ENCODE data around the gene RPL36AL.
"Not testable (repeated sequence)": the region's sequence is repeated elsewhere in the genome, so short reads cannot be mapped to it uniquely, and the experiment has no call there.

The RPL36AL gene

DNA sequence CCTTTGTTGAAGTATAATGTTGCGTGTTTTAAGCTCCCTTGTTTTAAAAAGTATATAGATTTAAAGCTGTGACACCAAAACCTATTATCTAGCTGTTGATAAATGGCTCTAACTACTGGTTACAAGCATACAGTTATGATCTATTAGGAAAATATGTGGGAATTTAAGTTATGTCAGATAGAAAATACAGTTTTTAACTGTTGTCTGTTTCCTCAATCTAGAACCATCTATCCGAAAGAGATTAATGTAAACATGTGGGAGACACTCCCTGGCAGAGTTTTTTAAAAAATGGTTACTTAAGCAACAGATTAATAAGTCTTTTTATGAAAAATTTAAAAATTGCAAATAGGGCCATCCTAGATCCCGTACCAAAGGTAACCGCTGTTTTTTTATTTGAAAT, 8.2 kb downstream of the RPL36AL start:
- Mint-ChIP-seq H3K36me3 (ENCODE audit: insufficient read depth) (peaks cover 12% of the 10 kb centered on the region), H3K27me3 (no peaks in the 10 kb centered on the region), H3K4me3 (no peak overlapping the region), H3K27ac (ENCODE audit: low read depth) (no peak overlapping the region), H3K9me3 (no peaks in the 10 kb centered on the region), H3K4me1 (peaks cover under 1% of the 10 kb centered on the region)
- ATAC-seq (replicated peaks; ENCODE audit: extremely low read depth, poor library complexity, severe bottlenecking) (no peak), DNase-seq (ENCODE audit: low spot score in 2 of 2) (no peak)

DNA sequence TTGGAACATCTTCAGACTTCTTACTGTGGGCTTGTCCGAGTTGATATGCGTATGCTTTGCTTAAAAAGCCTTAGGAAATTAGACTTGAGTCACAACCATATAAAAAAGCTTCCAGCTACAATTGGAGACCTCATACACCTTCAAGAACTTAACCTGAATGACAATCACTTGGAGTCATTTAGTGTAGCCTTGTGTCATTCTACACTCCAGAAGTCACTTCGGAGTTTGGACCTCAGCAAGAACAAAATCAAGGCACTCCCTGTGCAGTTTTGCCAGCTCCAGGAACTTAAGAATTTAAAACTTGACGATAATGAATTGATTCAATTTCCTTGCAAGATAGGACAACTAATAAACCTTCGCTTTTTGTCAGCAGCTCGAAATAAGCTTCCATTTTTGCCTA, 12.8 kb downstream of the RPL36AL start:
- Mint-ChIP-seq H3K4me3 (no peak overlapping the region), H3K4me1 (no peaks in the 10 kb centered on the region), H3K9me3 (no peaks in the 10 kb centered on the region), H3K36me3 (ENCODE audit: insufficient read depth) (peaks cover 16% of the 10 kb centered on the region), H3K27me3 (no peaks in the 10 kb centered on the region), H3K27ac (ENCODE audit: low read depth) (no peak overlapping the region)
- DNase-seq (ENCODE audit: low spot score in 2 of 2): no peak
- no peak for ATAC-seq (replicated peaks; ENCODE audit: extremely low read depth, poor library complexity, severe bottlenecking)

DNA sequence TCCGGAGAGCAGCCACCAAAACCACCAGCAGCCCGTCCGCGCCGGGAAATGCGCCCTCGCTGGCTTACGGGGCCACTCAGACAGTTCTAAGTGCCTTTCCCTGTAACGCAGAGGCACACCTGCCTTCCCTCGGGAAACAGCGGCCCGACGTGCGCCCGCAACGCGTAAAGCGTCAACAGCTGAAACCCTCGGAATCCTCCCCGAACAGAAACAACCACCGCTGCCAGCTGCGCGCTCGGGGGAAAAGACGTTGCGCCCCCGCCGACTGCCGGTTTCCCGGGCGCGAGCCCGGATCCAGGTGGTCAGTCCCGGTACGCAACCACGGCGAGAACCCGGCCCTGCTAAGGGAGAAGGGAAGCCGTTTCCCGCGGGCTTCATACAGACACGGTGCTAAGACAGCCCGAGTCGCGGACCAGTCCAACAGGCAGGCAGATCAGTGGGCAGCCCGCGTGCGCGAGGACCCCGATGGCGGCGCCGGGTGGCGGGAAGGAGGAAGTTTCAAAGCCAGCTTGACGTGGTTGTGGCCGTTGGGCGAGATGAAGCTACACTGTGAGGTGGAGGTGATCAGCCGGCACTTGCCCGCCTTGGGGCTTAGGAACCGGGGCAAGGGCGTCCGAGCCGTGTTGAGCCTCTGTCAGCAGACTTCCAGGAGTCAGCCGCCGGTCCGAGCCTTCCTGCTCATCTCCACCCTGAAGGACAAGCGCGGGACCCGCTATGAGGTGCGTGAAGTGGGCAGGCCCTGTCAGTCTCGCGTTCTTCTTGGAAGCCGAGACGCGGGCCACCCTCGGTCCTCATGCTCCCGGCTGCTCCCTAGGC, 21.7 kb downstream of the RPL36AL start, which contains the start of gene LRR1:
TSS of gene LRR1 (plus strand) at position 456 of the 816 bp plus-strand sequence. CDS start at position 537, 81 bp downstream.
- ATAC-seq (replicated peaks; ENCODE audit: extremely low read depth, poor library complexity, severe bottlenecking): peak; percentile 78
- peaks cover 15% of the 10 kb centered on the region for H3K4me1 Mint-ChIP-seq
- no peaks in the 10 kb centered on the region for H3K27me3 Mint-ChIP-seq
- H3K4me3 Mint-ChIP-seq: peak within 1 kb of the TSS; percentile 98
- peak; percentile 82 to 86 for DNase-seq (ENCODE audit: low spot score in 2 of 2)
- H3K9me3 Mint-ChIP-seq: no peaks in the 10 kb centered on the region
- H3K27ac Mint-ChIP-seq (ENCODE audit: low read depth): peak within 1 kb of the TSS; percentile 97
- peaks cover 17% of the 10 kb centered on the region for H3K36me3 Mint-ChIP-seq (ENCODE audit: insufficient read depth)

DNA sequence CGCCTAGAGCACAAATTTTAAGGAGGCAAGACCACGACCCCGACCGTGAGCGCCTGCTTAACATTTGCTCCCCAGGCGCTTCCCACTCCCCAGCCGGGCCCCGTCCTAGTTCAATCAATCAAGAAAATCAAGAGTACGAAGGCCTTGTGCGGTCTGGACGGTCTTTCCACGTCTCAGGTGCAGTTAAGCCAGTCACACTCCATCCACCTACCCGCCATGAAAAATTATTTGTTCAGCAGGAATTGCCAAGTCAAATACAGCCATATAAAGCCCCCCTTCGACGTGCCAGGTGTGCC, 22.3 kb downstream of the RPL36AL start:
- Mint-ChIP-seq H3K27ac (ENCODE audit: low read depth) (peak overlapping the region; percentile 97), H3K9me3 (no peaks in the 10 kb centered on the region), H3K4me1 (peaks cover 15% of the 10 kb centered on the region), H3K27me3 (no peaks in the 10 kb centered on the region), H3K4me3 (peak overlapping the region; percentile 98), H3K36me3 (ENCODE audit: insufficient read depth) (peaks cover 17% of the 10 kb centered on the region)
- ATAC-seq (replicated peaks; ENCODE audit: extremely low read depth, poor library complexity, severe bottlenecking) (no peak), DNase-seq (ENCODE audit: low spot score in 2 of 2) (no peak)

DNA sequence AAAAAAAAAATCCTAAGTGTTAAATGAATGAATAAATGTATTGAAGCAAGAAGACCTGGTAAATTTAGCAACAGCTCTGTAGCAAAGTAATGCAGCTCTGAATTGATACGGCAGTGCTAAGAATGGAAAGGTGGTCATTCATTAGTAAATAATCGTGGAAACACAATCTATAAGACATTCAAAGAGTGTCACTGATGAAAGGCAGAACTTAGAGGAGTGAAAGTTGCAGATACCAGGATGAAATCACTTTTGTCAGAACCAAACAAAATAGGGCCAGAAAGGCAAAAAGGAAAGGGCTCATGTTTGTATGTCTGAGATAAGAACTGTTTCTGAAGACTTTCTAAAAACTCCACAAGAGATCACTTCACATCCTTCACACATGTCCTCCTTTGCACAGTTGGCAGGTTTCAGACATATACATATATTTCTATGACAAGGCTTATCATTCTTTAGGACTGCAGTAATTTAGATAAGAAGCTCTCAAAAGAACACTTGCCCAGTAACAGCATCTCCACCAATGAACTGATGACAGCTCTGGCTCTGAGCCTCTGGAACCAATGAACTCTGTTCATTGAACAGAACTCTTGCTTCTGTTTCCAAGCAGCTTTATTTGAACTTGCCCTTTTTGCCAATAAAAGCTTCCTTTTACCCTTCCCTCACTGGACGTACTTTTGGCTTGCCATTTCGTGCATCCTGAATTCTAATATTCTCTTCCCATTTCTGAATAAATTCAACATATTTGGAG, 25.9 kb downstream of the RPL36AL start:
- DNase-seq (ENCODE audit: low spot score in 2 of 2) (no peak), ATAC-seq (replicated peaks; ENCODE audit: extremely low read depth, poor library complexity, severe bottlenecking) (no peak)
- no peak overlapping the region for H3K27ac Mint-ChIP-seq (ENCODE audit: low read depth)
- H3K4me1 Mint-ChIP-seq: peaks cover 8% of the 10 kb centered on the region
- no peaks in the 10 kb centered on the region for H3K9me3 Mint-ChIP-seq
- H3K36me3 Mint-ChIP-seq (ENCODE audit: insufficient read depth): peaks cover 7% of the 10 kb centered on the region
- no peaks in the 10 kb centered on the region for H3K27me3 Mint-ChIP-seq
- H3K4me3 Mint-ChIP-seq: no peak overlapping the region

DNA sequence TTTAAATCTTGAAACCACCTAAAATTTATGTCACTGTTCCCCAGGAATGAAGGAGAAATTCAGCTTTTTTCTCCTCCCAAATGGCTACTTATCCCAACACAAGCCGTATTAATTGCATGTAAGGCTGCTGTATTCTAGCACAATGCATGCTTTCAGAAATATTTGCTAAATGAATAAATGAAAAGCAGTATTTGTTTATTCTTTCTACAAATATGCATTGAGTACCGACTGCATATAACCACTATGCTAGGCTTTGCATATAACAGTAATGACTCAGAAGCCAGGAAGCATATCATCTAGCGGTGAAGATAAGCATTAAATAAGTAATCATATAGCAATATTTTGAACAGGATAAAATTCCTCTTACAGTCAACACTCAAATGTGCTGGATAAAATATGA, 27.4 kb downstream of the RPL36AL start:
- no peak overlapping the region for H3K27ac Mint-ChIP-seq (ENCODE audit: low read depth)
- H3K9me3 Mint-ChIP-seq: no peaks in the 10 kb centered on the region
- no peaks in the 10 kb centered on the region for H3K27me3 Mint-ChIP-seq
- peaks cover 2% of the 10 kb centered on the region for H3K4me1 Mint-ChIP-seq
- no peak overlapping the region for H3K4me3 Mint-ChIP-seq
- DNase-seq (ENCODE audit: low spot score in 2 of 2): no peak
- H3K36me3 Mint-ChIP-seq (ENCODE audit: insufficient read depth): peaks cover 4% of the 10 kb centered on the region
- no peak for ATAC-seq (replicated peaks; ENCODE audit: extremely low read depth, poor library complexity, severe bottlenecking)

DNA sequence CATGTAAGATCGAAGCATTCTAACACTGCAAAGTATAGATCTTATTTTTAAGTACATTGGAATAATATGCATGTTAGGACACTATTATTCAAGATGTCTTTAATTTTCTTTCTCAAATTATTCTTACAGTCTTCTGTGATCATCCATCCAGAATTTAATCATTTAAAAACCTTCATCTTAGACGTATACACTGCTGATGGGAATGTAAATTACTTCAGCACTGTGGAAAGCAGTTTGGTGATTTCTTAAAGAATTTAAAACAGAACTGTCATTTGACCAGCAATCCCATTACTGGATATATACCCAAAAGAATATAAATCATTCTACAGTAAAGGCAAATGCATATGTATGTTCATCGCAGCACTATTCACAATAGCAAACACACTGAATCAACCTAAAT, 31.0 kb downstream of the RPL36AL start:
- Mint-ChIP-seq H3K27me3 (no peaks in the 10 kb centered on the region), H3K36me3 (ENCODE audit: insufficient read depth) (peaks cover 27% of the 10 kb centered on the region), H3K9me3 (no peaks in the 10 kb centered on the region), H3K4me3 (no peak overlapping the region), H3K27ac (ENCODE audit: low read depth) (no peak overlapping the region), H3K4me1 (peaks cover 20% of the 10 kb centered on the region)
- DNase-seq (ENCODE audit: low spot score in 2 of 2) (no peak), ATAC-seq (replicated peaks; ENCODE audit: extremely low read depth, poor library complexity, severe bottlenecking) (no peak)

DNA sequence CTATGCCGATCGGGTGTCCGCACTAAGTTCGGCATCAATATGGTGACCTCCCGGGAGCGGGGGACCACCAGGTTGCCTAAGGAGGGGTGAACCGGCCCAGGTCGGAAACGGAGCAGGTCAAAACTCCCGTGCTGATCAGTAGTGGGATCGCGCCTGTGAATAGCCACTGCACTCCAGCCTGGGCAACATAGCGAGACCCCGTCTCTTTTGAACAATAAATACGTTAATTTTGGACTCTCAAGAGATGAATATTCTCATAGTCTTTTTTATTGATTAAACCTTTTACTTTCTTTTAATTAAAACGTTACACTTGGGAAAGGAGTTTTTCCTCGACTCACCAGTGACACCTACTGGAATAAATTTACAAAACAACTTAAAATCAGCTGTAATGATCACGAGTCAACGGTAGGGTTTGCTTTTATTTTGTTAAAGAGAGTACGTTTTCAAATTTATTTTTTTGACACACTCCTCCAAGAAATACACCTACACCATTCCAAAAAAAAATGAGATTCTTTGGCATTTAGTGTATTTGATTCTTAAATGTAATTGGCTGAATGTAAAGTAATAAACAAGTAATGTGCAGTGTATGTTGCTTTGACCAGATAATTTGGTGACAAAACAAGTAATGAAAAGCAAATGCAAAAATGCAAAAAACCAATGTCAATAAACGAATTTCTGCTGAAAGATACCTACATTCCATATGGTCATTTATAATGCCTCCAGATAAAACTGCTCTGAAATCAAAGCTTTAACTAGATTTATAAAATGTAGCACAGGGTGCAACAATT, 33.6 kb downstream of the RPL36AL start:
- peak overlapping the region; percentile 96 for H3K4me3 Mint-ChIP-seq
- DNase-seq (ENCODE audit: low spot score in 2 of 2) (peak; percentile 44 to 53), ATAC-seq (replicated peaks; ENCODE audit: extremely low read depth, poor library complexity, severe bottlenecking) (peak; percentile 34)
- H3K36me3 Mint-ChIP-seq (ENCODE audit: insufficient read depth): peaks cover 48% of the 10 kb centered on the region
- H3K9me3 Mint-ChIP-seq: no peaks in the 10 kb centered on the region
- H3K27ac Mint-ChIP-seq (ENCODE audit: low read depth): peak overlapping the region; percentile 100
- no peaks in the 10 kb centered on the region for H3K27me3 Mint-ChIP-seq
- H3K4me1 Mint-ChIP-seq: peaks cover 40% of the 10 kb centered on the region

DNA sequence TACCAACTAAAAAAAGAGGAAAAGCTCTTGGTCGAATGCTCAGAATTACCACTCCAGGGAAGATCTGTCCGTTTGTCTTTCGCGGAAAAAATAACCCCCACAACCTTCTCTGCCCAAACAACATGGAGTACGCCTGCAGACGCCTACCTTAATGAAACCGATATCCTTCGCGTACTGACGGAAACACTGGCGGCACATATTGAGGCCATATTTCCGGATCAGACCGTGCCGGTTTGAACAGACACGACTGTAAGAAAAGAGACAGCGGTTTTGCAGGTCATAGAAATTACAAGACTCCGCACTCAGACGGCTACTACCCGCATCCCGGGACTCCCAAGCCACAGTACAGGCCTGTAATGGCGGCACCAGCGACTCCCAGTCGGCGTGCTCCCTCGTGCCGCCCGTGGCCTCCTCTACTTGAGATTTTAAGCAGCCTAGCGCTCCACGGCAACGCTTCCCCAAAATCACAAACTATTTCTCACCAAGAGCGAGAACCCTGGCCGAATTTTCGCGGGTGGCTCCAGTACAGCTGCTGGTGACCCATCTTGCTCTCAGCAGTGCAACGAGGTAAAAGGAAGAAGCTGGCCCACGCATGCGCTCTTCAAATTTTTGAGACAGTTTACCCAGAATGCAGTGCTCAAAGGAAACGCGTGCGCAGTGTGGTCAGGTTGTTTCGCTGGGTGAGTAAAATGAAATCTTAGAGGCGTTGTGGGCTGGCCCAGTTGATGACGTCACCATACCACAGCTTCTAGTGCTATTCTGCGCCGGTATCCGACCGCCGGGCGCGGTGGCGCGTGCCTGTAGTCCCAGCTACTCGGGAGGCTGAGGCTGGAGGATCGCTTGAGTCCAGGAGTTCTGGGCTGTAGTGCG, 34.4 kb downstream of the RPL36AL start, which contains the start of gene RPS29:
TSS of gene RPS29 (minus strand) at position 578 of the 870 bp plus-strand sequence. CDS start at position 544, 34 bp downstream.
- peak within 1 kb of the TSS; percentile 100 for H3K27ac Mint-ChIP-seq (ENCODE audit: low read depth)
- H3K4me1 Mint-ChIP-seq: peaks cover 48% of the 10 kb centered on the region
- peaks cover 56% of the 10 kb centered on the region for H3K36me3 Mint-ChIP-seq (ENCODE audit: insufficient read depth)
- no peaks in the 10 kb centered on the region for H3K9me3 Mint-ChIP-seq
- DNase-seq (ENCODE audit: low spot score in 2 of 2) (peak; percentile 99 to 100), ATAC-seq (replicated peaks; ENCODE audit: extremely low read depth, poor library complexity, severe bottlenecking) (peak; percentile 84)
- no peaks in the 10 kb centered on the region for H3K27me3 Mint-ChIP-seq
- peak within 1 kb of the TSS; percentile 96 for H3K4me3 Mint-ChIP-seq

DNA sequence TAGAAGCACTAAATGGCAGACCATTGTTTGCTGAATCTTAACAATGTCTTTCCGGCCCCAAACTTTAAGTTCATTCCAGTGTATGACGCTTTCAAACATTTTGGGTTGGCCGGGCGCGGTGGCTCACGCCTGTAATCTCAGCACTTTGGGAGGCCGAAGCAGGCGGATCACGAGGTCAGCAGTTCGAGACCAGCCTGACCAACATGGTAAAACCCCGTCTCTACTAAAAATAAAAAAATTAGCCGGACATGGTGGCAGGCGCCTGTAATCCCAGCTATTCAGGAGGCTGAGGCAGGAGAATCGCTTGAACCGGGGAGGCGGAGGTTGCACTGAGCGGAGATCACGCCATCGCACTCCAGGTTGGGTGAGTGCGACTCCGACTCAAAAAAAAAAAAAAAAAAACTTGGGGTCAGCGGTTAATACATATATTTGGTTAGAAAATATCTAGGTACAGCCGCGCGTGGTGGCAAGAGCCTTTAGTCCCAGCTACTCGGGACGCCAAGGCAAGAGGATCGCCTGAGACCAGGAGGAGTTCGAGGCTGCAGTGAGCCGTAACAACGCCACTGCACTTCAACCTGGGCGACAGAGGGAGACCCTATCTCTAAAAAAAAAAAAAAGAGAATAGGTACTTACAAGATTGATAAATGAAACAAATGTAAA, 35.3 kb downstream of the RPL36AL start:
- Mint-ChIP-seq H3K4me3 (peak overlapping the region; percentile 96), H3K27ac (ENCODE audit: low read depth) (peak overlapping the region; percentile 100), H3K36me3 (ENCODE audit: insufficient read depth) (peaks cover 56% of the 10 kb centered on the region), H3K4me1 (peaks cover 53% of the 10 kb centered on the region)
- not testable (repeated sequence) for ATAC-seq (replicated peaks; ENCODE audit: extremely low read depth, poor library complexity, severe bottlenecking); H3K27me3 Mint-ChIP-seq; DNase-seq (ENCODE audit: low spot score in 2 of 2); H3K9me3 Mint-ChIP-seq

DNA sequence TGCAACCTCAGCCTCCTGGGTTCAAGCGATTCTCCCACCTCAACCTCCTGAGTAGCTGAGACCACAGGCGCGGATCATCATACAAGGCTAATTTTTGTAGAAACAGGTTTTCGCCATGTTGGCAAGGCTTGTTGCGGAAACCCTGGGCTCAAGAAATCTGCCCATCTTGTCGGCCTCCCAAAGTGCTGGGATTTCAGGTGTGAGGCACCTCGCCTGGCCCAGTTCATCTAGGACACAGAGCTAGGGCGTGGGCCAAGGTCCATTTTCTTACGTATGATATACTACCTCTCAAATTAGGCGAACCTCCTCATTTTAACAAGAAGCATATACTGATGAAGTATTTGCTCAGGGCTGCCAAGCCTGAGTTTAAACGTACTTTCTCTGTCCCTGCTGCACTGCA, 36.4 kb downstream of the RPL36AL start:
- Mint-ChIP-seq H3K27ac (ENCODE audit: low read depth) (peak overlapping the region; percentile 100), H3K27me3 (no peaks in the 10 kb centered on the region), H3K9me3 (no peaks in the 10 kb centered on the region), H3K4me3 (peak overlapping the region; percentile 96), H3K4me1 (peaks cover 57% of the 10 kb centered on the region), H3K36me3 (ENCODE audit: insufficient read depth) (peaks cover 58% of the 10 kb centered on the region)
- ATAC-seq (replicated peaks; ENCODE audit: extremely low read depth, poor library complexity, severe bottlenecking) (no peak), DNase-seq (ENCODE audit: low spot score in 2 of 2) (no peak)
